ENCODE measurements around the gene CCDC122. TPM values are rescaled to one million over a fixed set of nuclear protein-coding genes. Genes with fewer than 3 reads are reported as not detected.

CCDC122 gene
- total and polyA plus RNA-seq, 2 donors from 2014 or later = 4.3 to 11.7 TPM

- DNase-seq = peak in 1 of 5 donors; percentile 5
- H3K4me1 ChIP-seq (ENCODE audit: control insufficient read depth in 2 of 3, insufficient read depth in 2 of 3, low read depth in 1 of 3, low read length in 3 of 3) = no peaks in the 10 kb centered on the region
- H3K4me3 ChIP-seq (ENCODE audit: low read length in 3 of 3) = no peak overlapping the region
- no peak overlapping the region for H3K9ac ChIP-seq (ENCODE audit: low read length in 3 of 3)
- H3K36me3 ChIP-seq (ENCODE audit: control insufficient read depth in 2 of 3, insufficient read depth in 3 of 3, low read length in 3 of 3) = no peaks in the 10 kb centered on the region
- no peaks in the 10 kb centered on the region for H3K27me3 ChIP-seq (ENCODE audit: control insufficient read depth, insufficient read depth, low read length)
- intact Hi-C loops (cut with DNase I) = no loop called here
- no peak for FAIRE-seq
- H3K27ac ChIP-seq (ENCODE audit: low read depth in 2 of 2, low read length in 2 of 2) = no peak overlapping the region
- TF ChIP-seq CTCF (IDR thresholded peaks at IDR 0.05; ENCODE audit: borderline replicate concordance, extremely low read depth, insufficient read depth) = no peak
- H3K9me3 ChIP-seq (ENCODE audit: control insufficient read depth in 2 of 3, insufficient read depth in 1 of 3, low read length in 3 of 3) = no peaks in the 10 kb centered on the region
These were observed 64.3 kb downstream of the CCDC122 start for GRCh38 chr13:43815204-43815603.

- Histone ChIP-seq H3K9me3 (ENCODE audit: control insufficient read depth in 2 of 3, insufficient read depth in 1 of 3, low read length in 3 of 3) (no peaks in the 10 kb centered on the region), H3K36me3 (ENCODE audit: control insufficient read depth in 2 of 3, insufficient read depth in 3 of 3, low read length in 3 of 3) (no peaks in the 10 kb centered on the region), H3K27me3 (ENCODE audit: control insufficient read depth, insufficient read depth, low read length) (no peaks in the 10 kb centered on the region), H3K27ac (ENCODE audit: low read depth in 2 of 2, low read length in 2 of 2) (no peak overlapping the region), H3K4me3 (ENCODE audit: low read length in 3 of 3) (no peak overlapping the region), H3K9ac (ENCODE audit: low read length in 3 of 3) (no peak overlapping the region), H3K4me1 (ENCODE audit: control insufficient read depth in 2 of 3, insufficient read depth in 2 of 3, low read depth in 1 of 3, low read length in 3 of 3) (no peaks in the 10 kb centered on the region)
- FAIRE-seq (no peak), DNase-seq (no peak)
- intact Hi-C loops (cut with DNase I) = loop anchor here (10.0 kb wide), 1 partner anchor 504 kb away; no protein-coding TSS in a partner anchor
- no peak for TF ChIP-seq CTCF (IDR thresholded peaks at IDR 0.05; ENCODE audit: borderline replicate concordance, extremely low read depth, insufficient read depth)
These were observed 70.9 kb downstream of the CCDC122 start for GRCh38 chr13:43808676-43809075.

- FAIRE-seq = no peak
These were observed 73.8 kb downstream of the CCDC122 start for GRCh38 chr13:43805681-43806128.

More at GRCh38 chr13:43805681-43806128, 73.8 kb downstream of the CCDC122 start:
- intact Hi-C loops (cut with DNase I) = loop anchor here (10.0 kb wide), 1 partner anchor 501 kb away; no protein-coding TSS in a partner anchor
- Histone ChIP-seq H3K9ac (ENCODE audit: low read length in 3 of 3) (no peak overlapping the region), H3K4me3 (ENCODE audit: low read length in 3 of 3) (no peak overlapping the region), H3K27me3 (ENCODE audit: control insufficient read depth, insufficient read depth, low read length) (no peaks in the 10 kb centered on the region), H3K4me1 (ENCODE audit: control insufficient read depth in 2 of 3, insufficient read depth in 2 of 3, low read depth in 1 of 3, low read length in 3 of 3) (no peaks in the 10 kb centered on the region), H3K36me3 (ENCODE audit: control insufficient read depth in 2 of 3, insufficient read depth in 3 of 3, low read length in 3 of 3) (no peaks in the 10 kb centered on the region), H3K9me3 (ENCODE audit: control insufficient read depth in 2 of 3, insufficient read depth in 1 of 3, low read length in 3 of 3) (no peaks in the 10 kb centered on the region), H3K27ac (ENCODE audit: low read depth in 2 of 2, low read length in 2 of 2) (no peak overlapping the region)
- TF ChIP-seq CTCF (IDR thresholded peaks at IDR 0.05; ENCODE audit: borderline replicate concordance, extremely low read depth, insufficient read depth) = no peak
- DNase-seq = no peak

Measured in kidney (tissue), 14 donors.